Hepatocyte (in vitro differentiated cells): Measurements from ENCODE around the gene PRSS56. TPM values are rescaled to one million over a fixed set of nuclear protein-coding genes. Genes with fewer than 3 reads are reported as not detected.

ENCODE experiments used
- DNase-seq: peaks from one replicate; pipeline ENCODE4 v3.0.0-alpha.2; 2016; ENCODE audit warnings: low spot score
- H2AFZ ChIP-seq: fragments of 200-600 bp; sonication (generic); 2 replicates; pipeline ENCODE4 v1.6.0; 2016; ENCODE audit warnings: antibody characterized with exemption, mild to moderate bottlenecking
- H3K27ac ChIP-seq: fragments of 200-600 bp; sonication (generic); 2 replicates; pipeline ENCODE4 v1.5.1; 2016; ENCODE audit warnings: mild to moderate bottlenecking
- H3K27me3 ChIP-seq: fragments of 200-600 bp; sonication (generic); 2 replicates; pipeline ENCODE4 v1.6.1; 2016
- H3K36me3 ChIP-seq: fragments of 200-600 bp; sonication (generic); replicated peaks from 2 replicates; pipeline ENCODE4 v1.5.1; 2016; ENCODE audit warnings: low read depth; ENCODE audit not compliant: insufficient read depth
- H3K4me1 ChIP-seq: fragments of 200-600 bp; sonication (generic); 2 replicates; pipeline ENCODE4 v1.5.1; 2016; ENCODE audit warnings: mild to moderate bottlenecking, moderate library complexity; ENCODE audit not compliant: insufficient read depth
- H3K4me2 ChIP-seq: fragments of 200-600 bp; sonication (generic); 2 replicates; pipeline ENCODE4 v1.6.0; 2016
- H3K4me3 ChIP-seq: fragments of 200-600 bp; sonication (generic); 2 replicates; pipeline ENCODE4 v1.5.1; 2016; ENCODE audit warnings: mild to moderate bottlenecking
- H3K79me2 ChIP-seq: fragments of 200-600 bp; sonication (generic); 2 replicates; pipeline ENCODE4 v1.6.0; 2017; ENCODE audit warnings: mild to moderate bottlenecking
- H3K9me2 ChIP-seq: fragments of 200-600 bp; sonication (generic); replicated peaks from 2 replicates; pipeline ENCODE4 v1.6.0; 2017; ENCODE audit warnings: mild to moderate bottlenecking; ENCODE audit not compliant: insufficient read depth
- H3K9me3 ChIP-seq: fragments of 200-600 bp; sonication (generic); 2 replicates; pipeline ENCODE4 v1.5.1; 2016; ENCODE audit warnings: low read depth, mild to moderate bottlenecking
- H4K20me1 ChIP-seq: fragments of 200-600 bp; sonication (generic); 2 replicates; pipeline ENCODE4 v1.6.0; 2016; ENCODE audit warnings: mild to moderate bottlenecking; ENCODE audit not compliant: insufficient read depth, poor library complexity, severe bottlenecking
- CTCF ChIP-seq: fragments of 200-600 bp; sonication (generic); IDR thresholded peaks from 2 replicates; pipeline ENCODE4 v1.5.1; 2016; ENCODE audit warnings: antibody characterized with exemption, mild to moderate bottlenecking; ENCODE audit not compliant: poor library complexity
- EZH2 ChIP-seq: fragments of 200-600 bp; sonication (generic); IDR thresholded peaks from 2 replicates; pipeline ENCODE4 v1.6.1; 2016; ENCODE audit warnings: antibody characterized with exemption, mild to moderate bottlenecking, borderline replicate concordance
- EZH2phosphoT487 ChIP-seq: fragments of 200-600 bp; sonication (generic); IDR thresholded peaks from one replicate; pipeline ENCODE4 v1.6.1; 2018; ENCODE audit warnings: antibody characterized with exemption, mild to moderate bottlenecking, low read depth, moderate library complexity; ENCODE audit not compliant: unreplicated experiment, severe bottlenecking
- WGBS: methylation state at CpG from one replicate; pipeline ENCODE4 v1.1.6; 2016; ENCODE audit warnings: low lambda C conversion rate; ENCODE audit errors: missing lambda C conversion rate; 5-methylcytosine and 5-hydroxymethylcytosine counted together
- polyA plus RNA-seq: library from polyadenylated mRNA; unstranded; fragments of >200 nt; fragmentation: Nextera tagmentation; extraction: Ambion mirVana; gene quantifications from 2 replicates; pipeline ENCODE4 v1.2.1, GENCODE V29; 2016
- total RNA-seq: library from RNA; depleted of rRNA; stranded (reverse); fragments of >200 nt; gene quantifications from 2 replicates; pipeline ENCODE4 v1.2.3, GENCODE V29; 2014

The PRSS56 gene
- total and polyA plus RNA-seq, 2 experiments from 2014 or later, result not detected

- no peak overlapping the region for H3K27ac ChIP-seq
- no peak for DNase-seq
- no peaks in the 10 kb centered on the region for H3K27me3 ChIP-seq
- no peaks in the 10 kb centered on the region for H4K20me1 ChIP-seq
- no peaks in the 10 kb centered on the region for H3K79me2 ChIP-seq
- H3K4me3 ChIP-seq, result no peak overlapping the region
- no peak overlapping the region for H2AFZ ChIP-seq
- 63% methylated on average over 5 of the region's 5 CpGs for WGBS
- no peaks in the 10 kb centered on the region for H3K9me3 ChIP-seq
- peak; percentile 8 for TF ChIP-seq CTCF
- TF ChIP-seq EZH2, result no peak
- no peak for TF ChIP-seq EZH2phosphoT487
- H3K4me1 ChIP-seq, result no peaks in the 10 kb centered on the region
- H3K4me2 ChIP-seq, result no peak overlapping the region
- H3K9me2 ChIP-seq, result no peaks in the 10 kb centered on the region
- no peaks in the 10 kb centered on the region for H3K36me3 ChIP-seq
Observed at GRCh38 chr2:232537079-232537478, 16.9 kb downstream of the PRSS56 start.

GRCh38 chr2:232537499-232537898 is 17.3 kb downstream of the PRSS56 start:
- H2AFZ ChIP-seq, result no peak overlapping the region
- 97% methylated on average over 4 of the region's 4 CpGs for WGBS
- H3K27ac ChIP-seq, result no peak overlapping the region
- no peak overlapping the region for H3K4me3 ChIP-seq
- DNase-seq, result no peak
- no peaks in the 10 kb centered on the region for H3K9me2 ChIP-seq
- no peaks in the 10 kb centered on the region for H3K79me2 ChIP-seq
- no peaks in the 10 kb centered on the region for H3K36me3 ChIP-seq
- no peak overlapping the region for H3K4me2 ChIP-seq
- H4K20me1 ChIP-seq, result no peaks in the 10 kb centered on the region
- no peaks in the 10 kb centered on the region for H3K27me3 ChIP-seq
- TF ChIP-seq EZH2 (no peak), CTCF (no peak), EZH2phosphoT487 (no peak)
- no peaks in the 10 kb centered on the region for H3K9me3 ChIP-seq
- no peaks in the 10 kb centered on the region for H3K4me1 ChIP-seq

GRCh38 chr2:232538671-232539070 is 18.5 kb downstream of the PRSS56 start:
- H3K4me2 ChIP-seq, result no peak overlapping the region
- no peak for TF ChIP-seq CTCF
- no peak for TF ChIP-seq EZH2
- no peak for TF ChIP-seq EZH2phosphoT487
- WGBS, result 40% methylated on average over 1 of the region's 4 CpGs
- H3K27ac ChIP-seq, result no peak overlapping the region
- no peaks in the 10 kb centered on the region for H3K4me1 ChIP-seq
- no peaks in the 10 kb centered on the region for H3K36me3 ChIP-seq
- H2AFZ ChIP-seq, result no peak overlapping the region
- H3K4me3 ChIP-seq, result no peak overlapping the region
- H3K27me3 ChIP-seq, result no peaks in the 10 kb centered on the region
- no peak for DNase-seq
- H3K9me2 ChIP-seq, result no peaks in the 10 kb centered on the region
- H3K79me2 ChIP-seq, result no peaks in the 10 kb centered on the region
- no peaks in the 10 kb centered on the region for H4K20me1 ChIP-seq
- H3K9me3 ChIP-seq, result no peaks in the 10 kb centered on the region
